Activated CD4-positive, alpha-beta T cell treated with anti-CD3 and anti-CD28 coated beads for 1 hour (primary cell): ENCODE measurements around the gene EID1.
"Not testable (repeated sequence)": the region's sequence is repeated elsewhere in the genome, so short reads cannot be mapped to it uniquely, and the experiment has no call there.

ENCODE experiments used
- DNase-seq: peaks from one replicate; pipeline ENCODE4 v3.0.0-alpha.2; 2020

Gene EID1

DNA sequence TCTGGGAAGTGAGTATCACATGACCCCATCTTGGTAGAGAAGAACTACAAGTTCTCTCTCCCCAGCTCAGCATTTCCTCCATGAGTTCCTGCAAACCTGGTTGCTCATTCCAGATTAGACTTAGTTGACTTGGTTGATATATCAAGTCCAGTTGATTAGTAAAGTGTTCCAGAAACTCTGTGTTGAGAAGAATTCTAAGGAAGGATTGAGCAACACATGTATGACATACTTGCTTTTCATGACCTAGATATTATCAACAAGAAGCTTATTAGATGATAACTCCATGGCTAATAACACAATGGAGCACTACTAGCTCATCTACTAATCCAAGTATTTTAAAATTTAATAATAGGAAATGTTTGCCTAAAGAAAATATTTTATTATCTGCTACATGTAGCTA is 6.4 kb upstream of the EID1 start:
- no peak for DNase-seq

DNA sequence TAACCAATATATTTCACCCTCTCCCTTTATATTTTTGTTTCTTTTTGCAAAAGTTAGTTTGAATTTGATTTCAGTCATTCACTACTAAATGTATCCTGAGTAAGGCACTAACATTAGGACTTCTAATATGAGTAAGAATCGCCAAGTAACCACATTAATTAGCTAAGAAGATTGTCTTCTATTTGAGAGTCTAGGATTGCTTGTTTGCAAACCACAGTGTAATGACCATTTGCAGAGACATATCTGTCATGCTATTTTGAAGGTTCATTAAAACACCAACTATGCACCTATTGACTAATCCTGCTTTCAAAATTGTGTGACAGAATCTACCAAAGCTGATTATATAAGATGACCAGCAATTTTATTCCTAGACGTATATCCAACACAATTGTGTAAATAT is 5.3 kb upstream of the EID1 start:
- no peak for DNase-seq

DNA sequence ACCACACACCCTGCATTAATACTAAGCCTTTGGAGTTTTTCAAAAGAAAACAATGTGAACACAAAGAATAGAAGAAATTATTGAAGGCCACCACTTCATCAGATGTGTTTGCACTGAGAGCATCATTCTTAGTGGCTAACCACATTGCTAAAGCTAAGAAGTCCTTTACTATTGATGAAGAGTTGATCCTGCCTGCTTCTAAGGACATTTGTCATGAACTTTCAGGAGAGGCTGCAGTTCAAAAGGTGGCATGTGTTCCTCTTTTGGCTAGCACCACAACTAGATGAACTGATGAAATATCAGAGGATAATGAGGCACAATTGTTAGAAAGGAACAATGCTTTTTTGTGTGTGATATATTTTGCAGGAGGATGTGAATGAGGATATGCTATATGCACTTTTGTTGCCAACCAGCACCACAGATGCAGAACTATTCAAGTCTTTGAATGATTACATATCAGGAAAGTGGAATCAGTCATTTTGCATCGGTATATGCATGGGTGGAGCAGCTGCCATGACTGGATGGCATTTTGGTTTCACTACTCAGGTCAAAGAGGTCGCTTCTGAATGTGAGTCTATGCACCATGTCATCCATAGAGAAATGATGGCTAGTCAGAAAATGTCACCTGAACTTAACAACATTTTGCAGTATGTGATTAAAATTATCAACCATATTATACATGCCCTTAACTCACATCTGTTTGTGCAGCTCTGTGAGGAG is 2.5 kb upstream of the EID1 start:
- no peak for DNase-seq

DNA sequence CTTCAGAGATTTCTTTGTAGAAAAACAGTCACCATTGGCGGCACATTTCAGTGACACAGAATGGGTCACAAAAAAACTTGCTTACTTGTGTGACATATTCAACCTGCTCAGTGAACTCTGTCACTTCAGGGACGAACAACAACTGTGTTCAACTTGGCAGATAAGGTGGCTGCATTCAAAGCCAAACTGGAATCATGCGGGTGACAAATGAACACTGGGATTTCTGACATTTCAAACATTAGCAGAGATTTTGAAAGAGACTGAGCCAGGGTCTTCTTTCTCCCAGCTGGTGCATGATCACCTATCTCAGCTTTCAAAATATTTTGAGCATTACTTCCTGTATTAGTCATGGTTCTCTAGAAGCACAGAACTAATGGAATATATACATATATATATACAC is 1.9 kb upstream of the EID1 start:
- DNase-seq: no peak

DNA sequence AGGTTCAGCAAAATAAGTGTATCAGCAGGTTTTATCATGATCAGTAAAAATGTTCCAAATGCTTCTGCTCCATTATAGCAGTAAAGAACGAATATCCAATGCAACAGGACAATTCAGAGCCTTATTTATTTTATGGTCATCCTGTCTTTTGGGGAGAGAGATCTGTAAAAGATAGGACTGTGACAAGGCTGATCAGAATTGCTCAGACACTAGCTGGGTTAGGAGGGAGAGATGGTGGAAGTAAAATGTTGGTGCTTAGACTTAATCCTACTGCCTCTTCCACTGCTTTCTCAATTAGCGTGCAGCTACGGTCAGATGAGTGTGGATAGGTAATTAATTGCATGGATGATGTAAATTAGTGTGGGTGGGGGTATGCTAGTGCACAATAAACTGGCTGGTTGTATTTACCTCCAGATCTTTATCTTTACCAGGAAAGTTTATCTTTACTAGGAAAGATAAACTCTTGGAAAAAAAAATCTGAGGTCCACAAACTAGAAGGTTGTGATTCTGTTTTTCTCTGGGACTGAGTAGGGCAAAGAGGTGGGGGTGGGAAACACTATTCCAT is 2.2 kb downstream of the EID1 start:
- DNase-seq: no peak

DNA sequence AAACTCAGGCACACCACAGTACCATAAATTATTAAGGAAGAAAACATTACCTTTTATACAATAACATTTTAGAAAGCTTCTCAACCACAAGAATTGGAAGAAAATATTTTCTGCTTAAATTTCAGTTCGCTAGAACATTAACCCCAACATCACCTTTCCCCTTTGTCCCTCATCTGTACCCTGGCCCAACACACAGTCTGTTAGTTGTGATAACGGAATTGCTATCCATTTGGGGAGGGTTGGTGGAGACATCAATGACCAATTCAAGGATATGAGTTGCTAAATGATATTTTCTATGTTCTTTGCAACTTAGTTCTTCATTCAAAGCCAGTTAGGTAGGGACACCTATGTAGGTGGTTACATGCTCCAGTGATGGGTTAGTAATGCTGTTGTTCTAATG is 5.8 kb downstream of the EID1 start:
- no peak for DNase-seq

DNA sequence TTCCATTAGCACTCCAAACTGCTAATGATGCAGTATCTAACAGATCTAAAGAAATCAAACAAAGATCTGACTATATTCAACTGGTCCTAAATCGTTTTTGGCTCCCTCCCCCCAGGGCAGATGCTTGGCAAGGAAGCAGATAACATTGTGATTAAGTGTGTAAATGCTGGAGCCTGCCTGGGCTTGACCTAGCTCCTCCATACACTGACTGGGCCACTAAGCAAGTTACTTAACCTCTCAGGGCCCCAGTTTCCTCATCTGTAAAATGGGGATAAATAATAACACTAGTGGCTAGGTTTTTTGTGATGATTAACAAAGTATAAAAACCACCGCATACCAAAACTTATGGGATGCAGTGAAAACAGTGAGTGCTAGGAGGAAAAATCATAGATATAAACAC is 9.2 kb downstream of the EID1 start:
- no peak for DNase-seq

DNA sequence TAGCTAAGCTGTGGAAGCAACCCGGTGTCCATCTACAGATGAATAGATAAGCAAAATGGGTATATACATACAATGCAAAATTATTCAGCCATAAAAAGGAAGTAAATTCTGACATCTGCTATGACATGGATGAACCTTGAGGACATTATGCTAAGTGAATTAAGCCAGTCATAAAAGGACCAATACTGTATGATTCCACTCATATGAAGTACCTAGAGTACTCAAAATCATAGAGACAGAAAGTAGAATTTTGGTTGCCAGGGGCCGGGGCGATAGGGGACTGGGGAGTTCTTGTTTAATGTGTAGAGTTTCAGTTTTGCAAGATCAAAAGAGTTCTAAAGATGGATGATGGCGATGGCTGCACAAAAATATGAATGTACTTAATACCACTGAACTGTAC is 10.3 kb downstream of the EID1 start:
- no peak for DNase-seq

DNA sequence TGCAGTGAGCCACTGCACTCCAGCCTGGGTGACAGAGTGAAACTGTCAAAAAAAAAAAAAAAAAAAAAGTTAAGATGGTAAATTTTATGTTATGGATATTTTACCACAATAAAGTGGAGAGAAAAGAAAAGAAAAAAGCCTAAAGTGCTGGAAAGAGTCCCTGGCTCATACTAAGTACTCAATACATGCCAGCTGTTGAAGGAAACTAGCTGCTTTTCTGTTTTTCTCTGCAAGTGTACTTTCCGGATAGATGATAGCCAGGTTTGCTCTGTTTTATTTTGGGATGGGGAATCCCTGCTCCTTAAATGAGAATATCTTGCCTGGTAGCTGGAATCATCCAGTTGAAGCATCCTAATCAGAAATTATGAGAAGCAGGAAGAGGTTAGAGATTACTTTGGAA is 10.9 kb downstream of the EID1 start:
- no peak for DNase-seq

DNA sequence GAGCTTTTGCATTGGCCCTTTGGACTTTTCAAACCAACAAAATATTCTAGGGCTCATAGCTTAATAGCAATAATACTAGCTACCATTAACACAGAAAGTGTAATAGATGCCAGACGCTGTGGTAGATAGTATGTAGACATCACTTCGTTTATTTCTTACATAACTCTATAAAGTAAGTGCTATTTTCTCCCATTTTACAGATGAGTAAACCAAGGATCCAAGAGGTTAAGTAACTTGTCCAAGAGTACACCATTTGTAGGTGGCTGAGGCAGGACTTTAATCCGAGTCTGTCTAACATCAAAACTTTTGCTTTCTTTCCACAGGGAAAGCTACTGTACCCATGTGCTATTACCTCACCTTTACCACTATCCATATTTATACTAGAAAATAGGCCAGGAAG is 12.0 kb downstream of the EID1 start:
- no peak for DNase-seq

DNA sequence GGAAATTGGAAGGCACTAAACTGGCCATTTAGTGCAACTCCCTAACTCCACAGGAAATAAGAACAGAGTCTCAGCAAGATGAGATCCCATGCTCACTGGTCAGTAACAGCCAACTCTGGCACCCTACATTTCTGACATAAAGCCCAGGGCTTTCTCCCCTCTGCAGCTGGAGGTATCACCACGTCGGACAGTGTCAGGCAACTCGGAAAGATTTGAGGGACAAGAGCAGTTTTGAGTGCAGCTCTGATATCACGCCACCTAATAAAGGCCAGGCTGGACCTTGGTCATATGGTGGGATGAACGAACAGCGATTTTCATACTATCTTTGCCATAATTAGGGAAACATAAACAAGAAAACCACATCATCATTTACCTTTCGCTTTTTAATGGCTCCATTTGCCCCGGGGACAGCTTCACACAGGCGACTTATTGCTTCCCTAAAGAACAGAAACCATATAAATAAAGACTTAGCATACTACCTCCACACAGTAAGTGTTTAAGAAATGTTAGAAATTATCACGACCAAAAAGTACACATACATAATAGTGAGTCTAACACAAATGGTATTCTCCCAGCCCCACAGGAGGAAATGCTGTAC is 12.5 kb downstream of the EID1 start:
- no peak for DNase-seq

DNA sequence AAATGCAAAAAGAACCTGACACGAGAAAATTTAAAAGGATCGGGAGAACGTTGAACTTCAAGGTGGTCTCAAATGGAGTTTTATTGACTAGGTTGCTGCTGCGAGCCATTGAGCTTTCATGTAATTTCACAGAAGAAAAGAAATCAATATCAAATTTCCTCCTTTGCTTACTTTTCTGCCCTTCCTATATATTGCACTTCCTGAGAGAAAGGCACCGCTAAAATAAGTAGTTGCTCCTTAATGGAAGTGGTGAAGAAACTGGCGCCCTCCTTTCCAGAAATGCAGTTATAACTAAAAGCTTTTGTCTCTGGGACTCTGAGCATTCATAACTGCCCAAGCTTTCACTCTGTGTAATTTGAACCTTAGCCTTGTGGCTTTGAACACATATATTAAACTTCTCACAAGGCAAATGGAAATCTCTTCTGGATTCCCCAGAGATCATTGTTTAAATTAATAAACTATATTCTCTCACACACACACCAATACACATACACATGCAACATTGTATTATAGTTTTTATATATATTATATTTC is 13.4 kb downstream of the EID1 start:
- DNase-seq: no peak

DNA sequence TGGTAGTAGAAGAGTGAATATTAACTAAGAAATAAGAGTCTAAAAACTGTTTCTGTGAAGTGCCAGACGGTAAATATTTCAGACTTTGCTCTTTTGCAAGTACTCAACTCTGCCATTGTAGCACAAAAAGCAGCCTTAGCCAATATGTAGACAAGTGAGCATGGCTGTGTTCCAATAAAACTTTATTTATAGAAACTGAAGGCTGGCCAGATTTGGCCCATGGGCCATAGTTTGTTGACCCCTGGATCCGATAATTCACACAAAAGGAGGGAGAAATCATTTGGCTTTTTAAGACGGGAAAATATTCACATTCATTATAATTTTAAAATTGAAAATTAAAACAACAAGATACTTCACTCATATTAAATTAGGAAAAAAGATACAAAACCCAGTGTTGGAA is 15.4 kb downstream of the EID1 start:
- no peak for DNase-seq

DNA sequence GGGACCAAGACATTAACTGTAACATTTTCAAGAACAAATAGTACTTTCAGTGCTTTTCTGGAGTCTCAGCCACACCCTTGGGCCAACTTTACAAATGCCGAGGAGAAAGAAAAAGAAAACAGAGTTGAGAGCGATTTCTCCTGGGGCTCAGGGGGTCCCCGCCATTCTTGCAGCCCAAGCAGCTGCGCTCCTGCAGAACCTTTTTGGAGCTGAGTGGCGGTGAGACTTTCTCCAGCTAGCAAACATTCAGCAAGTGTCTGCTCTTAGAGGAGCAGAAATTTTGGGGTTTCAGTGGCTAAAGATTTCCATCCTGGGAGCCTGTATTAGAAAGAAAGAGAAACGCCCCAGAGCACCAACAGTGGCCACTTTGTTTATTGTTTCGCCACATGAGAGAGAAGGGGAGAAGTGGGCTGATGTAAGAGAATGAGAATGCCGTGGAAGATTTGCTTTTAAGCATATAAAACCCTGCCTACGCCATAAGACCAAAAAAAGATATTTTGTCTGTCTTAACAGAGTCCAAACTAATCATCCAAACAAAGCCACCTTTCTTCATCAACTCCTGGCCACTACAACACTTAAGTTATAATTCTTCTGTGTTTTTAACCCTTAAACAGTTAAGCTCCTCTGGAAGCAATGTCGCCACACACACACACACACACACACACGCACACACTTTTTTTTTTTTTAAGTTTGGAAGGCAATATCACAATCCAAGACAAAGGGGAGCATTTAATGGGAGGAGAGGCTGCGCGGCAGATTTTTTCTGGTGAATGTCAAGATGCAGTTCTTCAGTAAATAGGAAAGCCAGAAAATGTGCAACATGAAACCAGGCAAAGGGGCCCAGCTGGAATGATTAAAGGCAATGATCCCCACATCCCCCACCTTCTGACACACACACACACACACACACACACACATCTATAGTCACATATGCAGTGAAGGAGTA is 19.2 kb downstream of the EID1 start:
- DNase-seq: no peak

DNA sequence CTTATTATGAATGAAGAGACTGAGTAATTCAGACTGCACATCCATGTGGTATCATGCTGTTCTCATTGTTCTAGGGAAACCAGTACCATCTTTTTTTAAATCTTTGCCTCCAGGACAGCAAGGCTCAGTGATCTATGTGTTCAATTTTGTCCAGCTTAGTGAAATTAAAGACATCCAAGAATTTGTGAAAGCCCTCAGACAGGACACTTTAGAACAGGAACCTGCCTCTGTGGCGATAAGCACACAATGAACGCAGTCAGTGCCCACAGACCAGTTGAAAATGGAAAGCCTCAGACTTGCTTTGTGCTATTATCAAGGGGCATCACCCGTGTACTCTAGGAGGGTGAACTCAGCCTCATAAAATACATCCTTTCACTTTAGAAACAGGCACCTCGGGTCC is 20.1 kb downstream of the EID1 start:
- no peak for DNase-seq

DNA sequence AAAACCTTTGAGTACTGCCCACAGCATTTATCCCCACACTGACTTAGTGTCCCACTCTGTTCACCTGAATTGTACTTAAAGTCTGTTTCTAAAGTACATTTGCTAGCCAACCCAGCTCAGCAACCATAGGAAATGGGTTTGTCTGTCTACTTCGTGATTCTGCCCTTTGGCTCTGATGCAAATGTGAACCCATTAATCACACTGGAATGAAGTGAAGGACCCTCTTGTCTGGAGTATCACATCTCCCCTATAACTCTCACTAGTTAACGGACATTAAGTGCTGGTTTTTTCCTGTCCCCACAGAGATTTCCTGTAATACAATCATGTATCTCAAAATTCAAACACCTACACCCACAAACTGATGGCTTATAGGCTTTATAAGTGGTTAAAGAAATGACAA is 20.5 kb downstream of the EID1 start:
- no peak for DNase-seq

DNA sequence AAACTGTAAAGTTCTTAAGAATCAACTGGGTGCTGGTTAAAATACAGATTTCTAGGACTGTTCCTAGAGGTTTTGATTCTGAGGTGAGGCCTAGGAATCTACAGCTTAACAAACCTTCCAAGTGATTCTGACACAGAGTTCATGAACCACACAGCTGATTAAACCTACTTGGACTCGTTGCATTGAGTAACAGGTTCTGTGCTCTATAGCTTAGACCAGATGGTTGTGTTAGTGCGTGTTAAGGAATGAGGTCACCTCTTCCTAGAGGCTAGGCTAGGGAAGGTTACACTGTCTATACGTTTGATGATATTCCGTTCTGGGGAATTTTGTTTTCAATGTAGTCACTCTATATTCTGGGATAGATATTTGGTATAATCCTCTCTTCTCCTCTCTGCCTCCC is 21.9 kb downstream of the EID1 start:
- no peak for DNase-seq

DNA sequence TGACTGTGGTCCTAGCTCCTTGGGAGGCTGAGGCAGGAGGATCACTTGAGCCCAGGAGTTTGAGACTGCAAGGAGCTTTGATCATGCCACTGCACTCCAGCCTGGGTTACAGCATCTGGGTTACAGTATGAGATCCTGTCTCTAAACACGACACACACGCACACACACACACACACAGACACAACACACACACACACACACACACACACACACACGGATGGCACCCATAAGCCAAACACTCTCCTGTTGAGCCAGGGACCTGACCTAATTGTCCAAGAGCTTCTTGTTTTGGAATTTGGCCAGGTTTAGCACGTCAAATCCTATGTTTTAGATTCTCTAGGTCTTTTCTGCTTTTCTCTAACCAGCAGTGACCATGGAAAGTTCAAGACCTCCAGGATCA is 26.8 kb downstream of the EID1 start:
- no peak for DNase-seq

DNA sequence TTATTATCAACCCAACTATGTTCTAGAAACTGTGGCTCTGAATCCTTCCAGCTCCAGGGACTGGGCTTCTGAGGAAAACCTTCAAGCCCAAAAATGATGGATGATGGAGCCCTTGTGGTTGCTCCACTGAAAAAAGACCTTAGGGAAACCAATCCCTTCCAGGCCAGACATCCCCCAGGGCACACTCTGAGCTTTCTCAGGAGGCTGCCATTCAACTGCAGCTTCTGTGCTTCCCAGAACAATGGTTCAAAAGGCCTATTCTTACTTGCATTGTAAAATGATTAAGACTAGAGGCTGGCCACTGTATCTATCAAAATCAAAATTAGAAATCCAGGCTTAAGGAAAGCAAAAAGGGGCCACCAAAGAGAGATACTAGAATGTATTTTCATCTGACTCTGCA is 27.3 kb downstream of the EID1 start:
- no peak for DNase-seq

DNA sequence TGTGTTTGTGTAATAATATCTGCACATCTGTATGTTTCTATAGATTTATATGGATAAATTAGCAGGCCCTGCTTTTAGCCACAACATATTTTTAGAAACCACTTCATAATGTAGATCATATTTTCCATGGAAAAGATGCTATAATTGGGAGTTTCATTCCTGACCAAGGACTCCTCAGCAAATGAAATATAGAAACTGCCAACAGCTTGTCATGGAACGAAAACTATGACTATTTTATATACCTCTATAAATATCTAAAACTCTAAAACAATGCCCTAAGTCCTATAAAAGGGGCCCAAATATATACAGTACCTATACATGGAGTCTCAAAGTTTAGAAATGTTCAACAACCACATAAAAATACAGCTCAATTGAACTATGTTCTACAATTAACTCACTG is 27.9 kb downstream of the EID1 start:
- DNase-seq: no peak

DNA sequence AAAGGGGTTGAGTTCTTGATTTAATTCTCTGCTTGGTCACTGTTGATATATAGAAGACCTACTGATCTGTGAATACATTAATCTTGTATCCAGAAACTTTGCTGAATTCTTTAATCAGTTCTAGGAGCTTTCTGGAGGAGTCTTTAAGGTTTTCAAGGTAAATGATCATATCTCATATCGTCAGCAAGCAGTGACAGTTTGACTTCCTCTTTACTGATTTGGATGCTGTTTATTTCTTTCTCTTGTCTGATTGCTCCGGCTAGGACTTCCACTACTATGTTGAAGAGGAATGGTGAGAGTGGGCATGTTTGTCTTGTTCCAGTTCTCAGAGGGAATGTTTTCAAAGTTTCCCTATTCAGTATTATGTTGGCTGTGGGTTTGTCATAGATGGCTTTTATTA is 31.4 kb downstream of the EID1 start:
- not testable (repeated sequence) for DNase-seq

DNA sequence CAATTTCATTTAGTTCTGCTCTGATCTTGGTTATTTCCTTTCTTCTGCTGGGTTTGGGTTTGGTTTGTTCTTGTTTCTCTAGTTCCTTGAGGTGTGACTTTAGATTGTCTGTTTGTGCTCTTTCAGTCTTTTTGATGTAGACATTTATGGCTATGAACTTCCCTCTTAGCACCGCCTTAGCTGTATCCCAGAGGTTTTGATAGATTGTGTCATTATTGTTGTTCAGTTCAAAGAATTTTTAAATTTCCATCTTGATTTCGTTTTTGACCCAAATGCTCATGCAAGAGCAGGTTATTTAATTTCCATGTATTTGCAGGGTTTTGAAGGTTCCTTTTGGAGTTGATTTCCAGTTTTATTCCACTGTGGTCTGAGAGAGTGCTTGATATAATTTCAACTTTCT is 32.6 kb downstream of the EID1 start:
- not testable (repeated sequence) for DNase-seq

DNA sequence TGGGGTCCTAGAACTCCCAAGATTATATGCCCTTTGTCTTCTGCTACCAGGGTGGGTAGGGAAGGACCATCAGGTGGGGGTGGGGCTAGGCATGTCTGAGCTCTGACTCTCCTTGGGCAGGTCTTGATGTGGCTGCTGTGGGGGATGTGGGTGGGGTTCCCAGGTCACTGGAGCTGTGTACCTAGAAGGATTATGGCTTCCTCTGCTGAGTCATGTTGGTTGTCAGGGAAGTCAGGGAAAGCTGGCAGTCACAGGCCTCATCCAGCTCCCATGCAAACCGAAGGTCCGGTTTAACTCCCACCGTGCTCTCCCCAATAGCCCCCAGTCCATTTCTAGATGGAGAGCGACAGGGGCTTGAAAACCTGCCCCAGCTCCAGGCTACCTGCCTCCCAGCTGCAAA is 35.2 kb downstream of the EID1 start:
- no peak for DNase-seq

DNA sequence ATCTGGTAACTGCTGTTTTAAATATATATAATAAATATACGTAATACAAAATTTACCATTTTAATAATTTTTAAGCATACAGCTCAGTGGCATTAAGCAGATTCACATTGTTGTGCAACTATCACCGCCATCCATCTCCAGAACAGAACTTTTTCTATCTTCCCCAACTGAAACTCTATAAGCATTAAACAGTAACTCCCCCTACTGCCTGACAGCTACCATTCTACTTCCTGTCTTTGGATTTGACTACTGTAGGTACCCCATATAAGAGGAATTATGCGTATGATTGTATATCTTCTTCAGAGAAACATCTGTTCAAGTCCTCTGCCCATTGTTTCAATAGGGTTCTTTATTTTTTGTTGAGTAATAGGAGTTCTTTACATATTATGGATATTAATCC is 36.8 kb downstream of the EID1 start:
- DNase-seq: no peak
